Measurements from ENCODE around the gene ST14.
"Not testable (repeated sequence)": the region's sequence is repeated elsewhere in the genome, so short reads cannot be mapped to it uniquely, and the experiment has no call there.

Gene ST14

DNA sequence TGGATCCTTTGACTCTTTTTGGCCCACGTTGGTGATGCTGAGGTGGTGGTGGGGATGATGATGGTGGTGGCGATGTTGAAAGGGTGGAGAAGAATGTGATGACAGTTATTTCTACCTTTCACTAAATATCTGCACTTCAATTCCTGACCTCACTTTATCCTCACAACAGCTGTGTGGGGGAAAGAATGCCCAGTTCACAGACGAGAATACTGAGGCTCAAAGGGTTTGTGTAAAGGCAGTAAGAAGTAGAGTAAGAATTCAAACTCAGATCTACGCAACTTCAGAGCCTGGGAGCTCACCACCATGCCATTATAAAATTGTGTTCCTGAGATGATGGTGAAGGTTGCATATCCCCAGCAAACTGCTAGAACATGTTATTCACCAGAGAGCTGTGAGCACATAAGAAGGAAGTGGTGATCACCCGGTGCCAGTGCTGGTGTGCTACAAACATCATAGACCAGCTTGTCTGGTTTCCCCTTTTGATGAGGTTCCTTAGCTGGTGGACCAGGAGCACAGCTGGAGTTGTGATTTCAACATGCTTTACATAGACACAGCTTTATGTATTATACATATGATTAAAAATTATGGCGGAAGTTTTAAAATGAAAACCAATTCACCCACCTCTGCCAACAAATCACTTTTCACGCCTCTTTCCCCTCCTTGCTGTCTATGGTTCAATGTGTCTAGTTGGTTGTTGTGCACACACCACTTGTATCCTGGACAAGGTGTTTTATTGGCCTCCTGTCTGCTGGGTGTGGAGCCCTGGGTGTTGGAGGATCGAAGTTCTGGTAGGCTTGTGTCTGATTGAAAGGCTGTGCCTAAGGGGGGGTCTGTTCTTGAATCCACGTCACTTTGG lies 6.2 kb downstream of the ST14 start:
- peak; percentile 69 to 80 for DNase-seq

DNA sequence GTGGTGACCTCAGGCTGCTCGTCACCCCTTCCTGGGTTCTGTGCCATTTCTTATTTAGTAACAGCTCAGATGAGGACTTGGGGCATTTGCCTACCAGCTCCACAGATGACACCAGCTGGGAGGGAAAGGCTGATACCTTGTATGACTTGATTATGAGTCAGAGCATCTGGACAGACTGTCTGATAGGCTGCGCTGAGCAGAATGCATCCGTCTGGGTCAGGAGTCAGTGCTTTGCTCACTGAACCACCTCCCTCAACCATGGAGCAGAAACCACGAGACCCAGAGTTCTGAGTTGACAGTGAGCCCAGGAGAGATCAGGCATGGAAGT lies 6.8 kb downstream of the ST14 start:
- DNase-seq, result no peak

DNA sequence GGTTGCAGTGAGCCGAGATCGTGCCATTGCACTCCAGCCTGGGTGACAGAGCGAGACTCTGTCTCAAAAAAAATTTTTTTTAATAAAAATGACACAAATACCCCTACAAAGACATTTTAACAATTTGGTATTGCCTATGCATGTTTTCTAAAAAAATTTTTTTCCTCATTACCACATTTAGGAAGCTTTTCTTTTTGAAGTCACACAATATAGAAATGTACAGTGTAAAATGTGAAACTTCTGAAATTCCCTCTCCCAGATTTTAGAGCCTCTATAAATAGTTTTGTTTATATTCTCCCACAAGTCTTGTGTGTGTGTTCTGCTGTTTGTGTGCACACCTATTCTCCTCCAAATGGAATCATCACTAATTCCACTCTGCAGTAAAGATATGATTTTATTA lies 7.6 kb downstream of the ST14 start:
- DNase-seq, result no peak

DNA sequence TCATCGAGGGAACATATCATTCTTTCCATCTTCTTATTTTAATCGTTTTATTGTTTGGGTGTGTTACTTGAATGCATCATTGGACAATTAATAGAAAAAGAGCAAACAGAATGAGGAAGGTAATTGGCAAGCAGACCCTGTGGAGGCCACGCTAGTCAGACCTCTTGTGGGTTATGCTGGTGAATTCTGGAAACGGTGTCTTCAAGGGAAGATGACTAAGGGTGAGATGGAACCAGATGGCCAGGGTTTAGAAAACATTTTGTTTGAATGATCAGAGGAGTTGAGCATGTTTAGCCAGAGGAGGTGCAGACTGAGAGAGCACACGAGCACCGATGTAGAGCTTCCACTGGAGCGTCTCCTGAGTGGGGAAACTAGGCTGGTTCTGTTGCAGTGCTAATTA lies 8.5 kb downstream of the ST14 start:
- DNase-seq, result no peak

DNA sequence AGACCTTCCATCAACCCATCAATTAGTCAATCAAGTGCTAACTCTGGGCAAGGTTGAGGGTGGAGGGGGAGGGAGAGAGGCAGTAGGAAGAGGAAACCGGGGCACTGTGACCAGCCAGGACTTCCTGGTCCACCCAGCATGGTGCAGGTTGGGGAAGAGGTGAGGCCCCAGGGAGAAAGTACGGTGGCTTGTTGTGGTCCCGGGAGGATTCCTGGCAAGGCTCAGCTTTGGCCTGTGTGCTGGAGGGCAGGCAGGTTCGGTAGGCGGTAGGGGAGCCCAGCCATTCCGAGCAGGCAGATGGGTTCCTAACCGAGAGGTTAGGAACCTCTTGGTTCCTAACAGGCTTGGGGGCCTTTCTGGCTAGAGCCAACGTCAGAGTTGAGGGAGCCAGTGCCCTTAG lies 10.8 kb downstream of the ST14 start:
- DNase-seq, result no peak

DNA sequence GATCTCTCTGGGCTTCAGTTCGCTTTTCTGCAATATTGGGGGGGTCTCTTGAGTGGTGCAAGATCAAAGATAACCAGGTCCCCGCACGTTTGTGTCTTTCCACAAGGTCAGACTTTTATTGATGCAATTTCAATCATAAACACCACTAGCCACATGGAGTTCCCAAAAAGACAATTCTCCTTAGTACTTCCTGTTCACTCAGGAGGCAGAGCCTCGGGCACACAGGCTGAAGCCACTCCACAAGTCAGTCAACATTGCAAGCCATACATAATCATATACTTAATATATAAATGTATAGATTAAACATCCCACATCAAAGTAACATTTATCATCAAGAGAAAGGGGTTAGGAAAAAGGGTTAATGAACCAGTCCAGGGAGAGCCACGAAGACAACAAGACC lies 12.0 kb downstream of the ST14 start:
- no peak for DNase-seq

DNA sequence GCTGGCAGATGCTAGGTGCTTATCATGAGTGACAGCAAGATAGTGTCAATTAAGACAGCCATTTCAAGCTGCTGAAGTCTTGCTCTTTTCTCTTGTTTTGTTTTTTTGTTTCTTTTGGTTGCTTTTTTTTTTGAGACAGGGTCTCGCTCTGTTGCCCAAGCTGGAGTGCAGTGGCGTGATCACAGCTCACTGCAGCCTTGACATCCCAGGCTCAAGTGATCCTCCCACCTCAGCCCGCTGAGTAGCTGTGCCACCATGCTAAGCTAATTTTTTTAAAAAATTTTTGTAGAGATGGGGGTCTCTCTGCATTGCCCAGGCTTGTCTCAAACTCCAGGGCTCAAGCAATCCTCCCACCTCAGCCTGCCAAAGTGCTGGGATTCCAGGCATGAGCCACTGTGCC lies 12.4 kb downstream of the ST14 start:
- not testable (repeated sequence) for DNase-seq

DNA sequence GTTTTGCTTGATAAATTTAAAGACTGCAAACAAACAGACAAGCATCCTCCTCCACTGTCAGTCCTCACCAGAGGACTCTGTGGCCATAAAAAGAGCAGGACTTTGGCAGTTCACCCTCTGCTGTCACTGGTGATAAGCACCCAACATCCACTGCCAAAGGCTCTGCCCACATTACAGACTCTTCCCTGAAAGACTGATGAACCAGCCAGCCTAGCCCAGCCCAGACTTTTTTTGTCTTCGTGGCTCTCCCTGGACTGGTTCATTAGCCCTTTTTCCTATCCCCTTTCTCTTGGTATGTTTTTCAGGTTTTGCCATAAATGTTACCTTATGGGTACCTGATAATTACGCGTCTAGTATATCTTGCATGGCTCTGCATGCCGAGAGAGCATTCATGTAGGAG lies 15.1 kb downstream of the ST14 start:
- DNase-seq, result no peak

DNA sequence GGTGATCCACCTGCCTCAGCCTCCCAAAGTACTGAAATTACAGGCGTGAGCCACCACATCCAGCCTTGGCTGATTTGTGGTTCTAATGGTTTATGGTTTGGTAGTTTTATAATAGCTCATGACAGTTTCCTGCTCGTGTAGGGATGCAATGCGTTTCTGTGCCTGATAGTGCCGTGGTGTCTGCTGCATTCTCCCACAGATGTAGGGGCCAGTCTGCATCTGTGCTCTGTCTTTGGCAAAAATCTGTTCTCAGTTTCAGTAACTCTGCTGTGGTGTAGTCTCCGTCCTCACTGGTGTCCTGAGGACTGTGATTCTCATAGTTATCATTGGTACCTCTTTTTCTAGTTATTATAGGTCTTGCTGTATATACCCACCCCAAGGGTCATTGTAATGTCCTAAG lies 16.3 kb downstream of the ST14 start:
- no peak for DNase-seq

DNA sequence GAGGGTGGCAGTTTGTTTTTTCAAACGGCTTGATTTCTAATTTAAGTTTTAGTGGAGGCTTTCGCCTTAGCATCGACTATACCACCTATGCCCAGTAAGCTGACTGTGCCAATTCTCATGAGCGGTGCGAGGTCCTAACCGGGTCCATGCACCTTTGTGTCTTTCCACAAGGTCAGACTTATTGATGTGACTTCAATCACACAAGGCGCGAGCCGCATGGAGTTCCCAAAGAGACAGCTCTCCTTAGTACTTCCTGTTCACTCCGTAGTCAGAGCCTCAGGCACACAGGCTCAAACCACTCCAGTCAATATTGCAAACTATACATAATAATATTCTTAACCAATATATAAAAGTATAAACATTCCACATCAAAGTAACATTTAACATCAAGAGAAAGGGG lies 18.2 kb downstream of the ST14 start:
- DNase-seq, result no peak

DNA sequence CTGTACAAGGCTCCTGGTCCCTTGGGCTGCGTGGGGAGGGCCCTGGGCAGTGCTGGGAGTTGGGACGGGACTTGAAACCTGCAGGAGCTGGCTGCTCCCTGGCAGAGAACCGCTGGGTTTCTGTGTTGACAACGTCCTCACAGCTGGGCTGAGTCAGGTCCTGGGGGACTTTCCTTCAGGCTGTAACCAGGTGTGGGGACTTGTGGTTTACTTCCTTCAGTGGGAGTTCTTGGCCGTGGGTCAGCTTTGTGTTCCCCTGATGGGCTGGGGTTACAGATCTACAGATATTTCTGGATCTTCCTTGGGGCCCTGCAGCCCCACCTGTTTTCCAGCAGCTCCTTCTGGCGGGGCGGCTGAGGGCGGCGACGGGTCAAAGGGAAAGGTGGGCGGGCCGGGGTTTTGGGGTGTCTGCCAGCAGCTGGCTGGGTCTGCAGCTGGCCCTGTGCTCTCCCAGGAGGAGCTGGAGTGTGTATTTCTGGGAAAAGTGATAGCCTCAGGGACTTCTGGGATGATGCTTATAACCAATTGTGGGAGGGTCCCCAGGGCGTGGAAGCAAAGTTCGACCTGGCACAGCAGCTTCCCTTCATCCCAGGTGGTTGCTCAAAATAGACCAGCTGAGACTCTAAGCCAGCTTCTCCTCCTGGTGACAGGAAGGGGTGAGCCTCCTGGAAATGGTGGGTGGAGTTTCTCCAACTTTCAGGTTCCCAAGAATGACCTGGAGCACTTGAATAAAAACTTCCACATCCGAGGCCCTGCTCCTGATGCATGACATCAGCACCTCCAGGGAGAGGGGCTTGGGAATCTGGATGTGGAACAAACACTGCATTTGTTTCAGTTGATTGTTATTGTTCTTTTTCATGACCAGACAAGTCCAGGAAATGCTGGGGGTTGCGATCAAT lies 19.1 kb downstream of the ST14 start:
- DNase-seq, result no peak

DNA sequence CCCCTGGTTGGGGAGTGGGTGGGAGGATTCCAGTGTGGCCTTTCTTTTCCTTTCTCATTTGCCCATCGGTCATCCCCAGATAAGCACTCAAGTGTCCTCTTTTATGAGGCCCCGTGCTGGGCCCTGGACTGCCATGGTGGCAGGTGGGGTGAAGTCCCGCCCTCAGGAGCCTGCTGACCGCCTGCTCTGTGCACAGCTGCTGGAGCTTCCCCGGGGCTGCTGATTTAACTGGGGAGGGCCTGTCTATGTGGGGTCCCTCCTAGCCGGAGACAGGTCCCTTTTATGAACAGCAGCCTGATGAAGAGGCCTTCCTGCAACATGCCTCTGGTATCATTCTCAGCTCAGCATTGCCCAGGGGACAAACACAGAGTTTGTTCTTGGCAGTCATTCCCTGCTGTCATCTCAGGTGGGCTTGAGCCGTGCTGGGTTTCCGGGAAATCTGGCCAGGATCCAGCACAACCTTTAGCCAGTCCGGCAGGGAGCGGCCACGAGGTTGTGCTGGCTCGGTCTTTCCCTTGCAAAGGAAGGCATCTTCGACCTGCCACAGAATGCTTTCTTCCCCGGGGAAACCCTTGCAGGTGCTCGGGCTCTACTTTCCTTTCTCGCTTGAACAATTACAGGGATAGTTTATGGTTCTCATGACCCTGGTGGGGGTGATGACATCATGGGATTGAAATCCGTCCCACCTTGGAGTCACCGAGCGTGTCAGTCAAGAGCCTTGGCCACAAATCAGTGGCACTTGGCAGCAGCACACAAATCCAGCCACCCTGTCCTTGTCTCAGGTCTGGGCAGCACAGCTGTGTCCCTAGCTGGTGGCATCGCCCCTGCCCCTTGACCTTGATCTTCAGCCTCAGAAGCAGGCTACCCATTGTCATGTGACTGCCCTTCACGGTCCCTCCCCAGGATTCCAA lies 20.1 kb downstream of the ST14 start:
- DNase-seq, result no peak

DNA sequence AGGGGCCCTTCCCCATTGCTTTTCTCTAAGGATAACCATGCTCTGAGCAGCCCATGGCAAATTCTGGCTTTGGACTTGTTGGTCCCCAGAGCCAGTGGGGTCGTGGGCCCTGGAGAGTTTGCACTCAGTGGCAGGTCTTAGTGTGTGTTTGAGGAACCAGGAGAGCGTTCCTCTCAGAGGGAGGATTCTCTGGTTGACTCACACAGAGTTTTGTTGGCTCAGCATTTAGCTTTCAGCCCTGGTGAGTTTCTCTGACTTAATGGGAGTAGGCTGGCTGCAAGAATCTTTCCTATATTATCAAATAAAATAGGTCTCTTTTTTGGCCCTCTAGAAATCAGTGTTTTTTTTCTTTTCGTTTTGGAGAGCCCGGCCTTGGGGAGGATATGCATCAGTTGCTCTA lies 20.9 kb downstream of the ST14 start:
- no peak for DNase-seq

DNA sequence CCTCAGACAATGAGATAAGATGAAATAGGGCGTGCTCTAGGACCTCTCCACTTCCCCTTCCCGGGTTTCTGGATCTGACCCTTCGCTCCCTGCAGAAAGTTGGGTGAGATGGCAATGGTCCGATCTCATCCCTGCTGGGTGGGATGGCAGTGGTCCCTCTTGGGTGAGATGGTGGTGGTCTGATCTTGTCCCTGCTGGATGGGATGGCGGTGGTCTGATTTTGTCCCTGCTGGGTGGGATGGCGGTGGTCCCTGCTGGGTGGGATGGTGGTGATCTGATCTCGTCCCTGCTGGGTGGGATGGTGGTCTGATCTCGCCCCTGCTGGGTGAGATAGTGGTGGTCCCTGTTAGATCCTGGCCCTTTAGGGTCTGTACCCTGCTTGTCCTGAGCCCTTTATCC lies 21.3 kb downstream of the ST14 start:
- no peak for DNase-seq

DNA sequence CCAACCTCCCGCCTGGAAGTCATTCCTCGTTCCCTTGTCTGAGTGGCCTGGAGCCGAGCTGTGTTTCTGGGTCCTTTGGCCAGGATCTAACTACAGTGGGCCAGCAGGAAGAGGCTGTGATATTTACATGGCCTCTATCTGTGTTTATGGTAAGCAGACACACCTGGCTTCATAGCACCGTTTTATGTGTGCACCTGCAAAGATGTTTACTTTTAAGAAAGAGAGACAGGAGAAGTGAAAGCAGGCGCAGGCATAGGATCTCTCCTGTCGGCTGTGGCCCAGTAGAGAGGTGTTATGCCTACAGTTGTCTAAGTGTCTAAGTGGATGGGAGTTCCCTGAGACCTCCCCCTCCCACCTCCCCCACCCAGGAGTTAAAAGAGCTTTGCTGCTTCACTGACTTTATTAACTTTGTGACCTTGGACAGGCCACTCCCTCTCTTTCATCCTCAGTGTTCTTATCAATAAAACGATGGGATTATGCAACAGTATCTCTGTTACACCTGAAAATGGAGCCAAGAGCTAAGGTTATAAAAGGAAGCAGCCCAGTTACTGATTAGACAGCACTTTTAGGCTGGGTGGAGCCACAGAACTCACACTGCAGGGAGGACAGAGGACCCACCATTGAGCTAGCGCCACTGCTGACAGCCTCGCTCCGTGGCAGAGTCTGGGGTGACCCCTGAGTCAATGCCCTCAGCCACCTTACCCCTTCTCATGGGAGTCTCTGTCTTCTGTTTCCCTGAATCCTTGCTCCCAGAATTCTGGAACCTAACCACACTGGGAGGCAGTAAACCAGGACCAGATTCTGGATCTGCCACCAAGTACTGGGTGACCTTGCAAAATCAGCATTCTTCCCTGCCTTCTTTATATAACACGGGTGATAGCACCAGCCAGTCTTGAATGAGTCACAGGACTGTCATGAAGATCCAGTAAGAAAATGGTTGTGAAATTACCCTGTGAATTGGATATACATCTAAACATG lies 22.0 kb downstream of the ST14 start:
- no peak for DNase-seq

DNA sequence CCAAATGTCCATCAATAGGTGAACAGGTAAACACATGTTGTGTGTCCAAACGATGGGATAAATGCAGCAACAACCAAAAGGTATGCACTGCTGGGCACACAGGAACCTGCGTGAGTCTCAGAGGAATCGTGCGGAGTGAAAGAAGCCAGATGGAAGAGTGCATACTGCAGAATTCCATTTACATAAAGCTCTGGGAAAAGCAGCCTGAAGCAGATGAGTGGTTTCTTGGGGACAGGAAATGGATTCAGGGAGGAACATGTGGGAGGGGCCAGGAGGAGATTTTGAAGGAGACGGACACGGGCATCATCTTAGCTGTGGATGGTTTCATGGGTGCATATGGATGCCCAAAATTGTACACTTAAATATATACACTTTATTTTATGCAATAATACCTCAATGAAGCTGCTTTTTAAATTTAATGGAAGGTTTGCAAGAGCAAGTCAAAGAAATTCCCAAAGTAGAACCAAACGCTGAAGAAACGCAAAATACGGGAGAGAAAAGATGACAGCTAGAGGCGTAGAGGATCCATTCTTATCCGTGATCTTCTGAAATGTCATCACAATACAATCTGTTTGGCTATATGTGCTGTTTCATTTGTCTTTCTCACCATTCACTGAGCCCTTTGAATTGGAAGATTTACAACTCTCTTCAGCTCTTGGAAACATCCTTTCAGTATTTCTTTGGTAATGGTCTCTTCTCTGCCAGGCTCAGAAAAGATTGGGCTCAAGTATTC lies 24.5 kb downstream of the ST14 start:
- DNase-seq, result no peak

DNA sequence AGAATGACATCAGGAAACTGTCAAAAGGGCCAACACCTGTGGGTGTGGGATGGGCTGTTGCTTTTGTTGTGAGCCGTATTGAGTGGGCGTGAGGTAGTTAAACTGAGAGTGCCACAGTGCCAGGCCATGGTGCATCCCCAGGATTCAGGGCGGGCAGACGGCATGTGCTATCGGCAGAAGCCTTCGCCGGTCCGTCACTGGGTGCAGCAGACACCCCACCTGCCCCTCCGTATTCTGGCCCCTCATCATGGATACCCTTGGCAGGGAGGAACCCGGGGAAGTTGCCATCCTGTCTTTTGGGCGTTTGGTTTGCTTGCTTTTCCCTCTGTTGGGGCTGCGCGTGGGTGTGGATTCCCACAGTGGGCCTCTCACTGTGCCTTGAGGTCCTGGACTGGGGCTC lies 27.5 kb downstream of the ST14 start:
- no peak for DNase-seq

DNA sequence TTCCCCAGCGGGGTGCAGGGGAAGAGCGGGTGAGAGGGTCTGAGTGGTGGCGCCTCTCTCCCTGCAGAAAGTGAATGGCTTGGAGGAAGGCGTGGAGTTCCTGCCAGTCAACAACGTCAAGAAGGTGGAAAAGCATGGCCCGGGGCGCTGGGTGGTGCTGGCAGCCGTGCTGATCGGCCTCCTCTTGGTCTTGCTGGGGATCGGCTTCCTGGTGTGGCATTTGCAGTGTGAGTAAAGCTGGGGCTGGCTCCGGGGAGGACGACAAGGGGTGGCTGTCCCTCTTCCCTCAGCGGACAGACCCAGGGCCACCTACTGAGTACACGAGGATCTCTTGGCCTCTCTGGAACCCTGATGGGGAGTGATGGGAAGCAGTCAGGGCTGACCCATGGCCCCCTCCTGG lies 28.5 kb downstream of the ST14 start:
- no peak for DNase-seq

DNA sequence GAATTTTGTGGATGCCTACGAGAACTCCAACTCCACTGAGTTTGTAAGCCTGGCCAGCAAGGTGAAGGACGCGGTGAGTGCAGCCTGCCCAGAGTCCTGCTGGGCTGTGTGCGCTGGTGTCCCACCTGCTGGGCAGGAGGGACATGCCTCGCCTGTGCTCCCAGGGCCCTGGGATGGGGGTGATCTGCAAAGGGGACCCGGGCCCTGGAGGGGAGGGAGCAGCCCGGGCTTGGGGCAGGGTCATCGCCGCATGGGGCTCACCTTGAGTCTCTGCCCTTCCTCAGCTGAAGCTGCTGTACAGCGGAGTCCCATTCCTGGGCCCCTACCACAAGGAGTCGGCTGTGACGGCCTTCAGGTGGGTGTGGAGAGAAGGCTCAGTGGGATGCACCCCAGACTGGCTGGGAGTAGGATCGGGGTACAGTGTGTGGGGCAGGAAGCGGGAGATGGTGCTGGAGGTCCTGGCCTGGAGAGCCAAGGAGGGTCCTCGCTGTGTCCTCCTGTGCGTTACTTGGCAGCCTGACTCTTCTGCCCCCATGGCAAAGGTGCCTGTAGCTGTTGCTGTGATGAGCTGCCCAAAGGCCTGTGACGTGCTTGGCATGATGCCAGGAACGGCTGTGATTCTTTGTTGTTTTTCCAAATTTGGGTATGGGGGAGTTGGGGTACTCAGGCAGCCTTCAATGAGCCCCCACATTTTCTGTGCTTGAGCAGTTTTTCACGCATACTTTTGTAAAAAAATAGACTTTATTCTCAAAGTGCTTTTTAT lies 29.2 kb downstream of the ST14 start:
- no peak for DNase-seq

DNA sequence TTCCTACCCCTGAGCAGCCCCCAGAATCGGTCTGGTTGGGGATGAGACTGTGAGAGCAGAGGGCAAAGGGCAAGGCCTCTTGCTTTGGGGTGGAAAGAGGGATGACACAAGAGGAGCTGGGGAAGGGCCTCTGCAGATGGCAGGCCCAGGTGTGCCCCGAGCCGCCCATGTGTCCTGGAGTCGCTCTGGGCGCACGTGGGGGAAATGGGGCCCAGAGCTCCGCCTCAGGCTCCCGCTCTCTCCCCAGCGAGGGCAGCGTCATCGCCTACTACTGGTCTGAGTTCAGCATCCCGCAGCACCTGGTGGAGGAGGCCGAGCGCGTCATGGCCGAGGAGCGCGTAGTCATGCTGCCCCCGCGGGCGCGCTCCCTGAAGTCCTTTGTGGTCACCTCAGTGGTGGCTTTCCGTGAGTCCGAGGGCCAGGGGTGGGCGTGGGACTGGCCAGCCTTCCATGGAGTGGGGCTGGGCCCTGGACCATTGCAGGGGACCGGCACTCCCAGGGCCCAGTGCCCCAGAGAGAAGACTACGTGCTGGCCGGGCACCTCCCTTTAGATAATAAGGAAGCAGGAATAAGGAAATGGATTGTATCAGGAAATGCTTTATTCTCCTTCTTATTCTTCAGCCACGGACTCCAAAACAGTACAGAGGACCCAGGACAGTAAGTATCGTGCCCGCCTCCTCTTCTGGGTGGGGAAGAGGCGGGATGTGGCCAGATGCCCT lies 30.1 kb downstream of the ST14 start:
- no peak for DNase-seq
